Endothelial cell of umbilical vein (primary cell): ENCODE results near the gene SLFN12L. TPM values are rescaled to one million over a fixed set of nuclear protein-coding genes. Genes with fewer than 3 reads are reported as not detected.

Experiments
- BruUV-seq: library from RNA; stranded (reverse); fragments of 400-500 nt; replicated peaks from 2 replicates; lab custom pipeline; 2021; lab: Mats Ljungman, UMichigan
- CTCF ChIA-PET: fragments of 300-600, 350-600 bp; sonication (Branson Sonifier 250); formaldehyde crosslinking; loops from one replicate; lab custom pipeline; 2021; ENCODE audit warnings: antibody characterized with exemption, inconsistent platforms; lab: Charles Lee
- POLR2A ChIA-PET: fragments of 300-600, 350-600 bp; sonication (Branson Sonifier 250); formaldehyde crosslinking; loops from one replicate; lab custom pipeline; 2021; ENCODE audit warnings: antibody characterized with exemption, inconsistent platforms; lab: Charles Lee
- DNase-seq: peaks from one replicate; pipeline ENCODE4 v3.0.0-alpha.2; 2011; ENCODE audit warnings: low read depth, low spot score
- FAIRE-seq: peaks from 2 replicates; lab custom pipeline; 2011; peaks lifted over from hg19 to GRCh38; lab: Jason Lieb, UNC
- H2AFZ ChIP-seq: 2 replicates; pipeline ENCODE4 v1.6.0; 2012; ENCODE audit warnings: low read depth, low read length, control low read depth, inconsistent platforms
- H3K27ac ChIP-seq: 2 replicates; pipeline ENCODE4 v1.5.1; 2011; ENCODE audit warnings: low read depth, mild to moderate bottlenecking, control low read depth, low read length, moderate library complexity; ENCODE audit not compliant: insufficient read depth
- H3K27me3 ChIP-seq, 2 experiments: 2 replicates each; pipeline versions ENCODE4 v1.6.0 to v1.6.1; 2011; ENCODE audit warnings: low read length in 2 of 2, mixed read lengths in 1 of 2; ENCODE audit not compliant: control insufficient read depth in 2 of 2, insufficient read depth in 2 of 2
- H3K36me3 ChIP-seq, 2 experiments: 2 replicates in 1 of 2; 3 replicates in 1 of 2; pipeline ENCODE4 v1.5.1; 2011; ENCODE audit warnings: low read length in 2 of 2, mild to moderate bottlenecking in 1 of 2, moderate library complexity in 1 of 2; ENCODE audit not compliant: control insufficient read depth in 2 of 2, insufficient read depth in 2 of 2; ENCODE audit errors: extremely low read depth in 1 of 2
- H3K4me1 ChIP-seq: 3 replicates; pipeline ENCODE4 v1.5.1; 2011; ENCODE audit warnings: mild to moderate bottlenecking, low read length; ENCODE audit not compliant: control insufficient read depth, insufficient read depth; ENCODE audit errors: extremely low read depth
- H3K4me2 ChIP-seq: 2 replicates; pipeline ENCODE4 v1.6.1; 2011; ENCODE audit warnings: low read length, control low read depth, mixed read lengths; ENCODE audit not compliant: insufficient read depth
- H3K4me3 ChIP-seq, 3 experiments: fragments of 200-600 bp in 1 of 3; sonication (generic), shearing (Covaris generic) in 1 of 3; replicated peaks in 1 of 3; 2 replicates each; pipeline ENCODE4 v1.5.1; 2011 to 2016; ENCODE audit warnings: control low read depth in 3 of 3, low read length in 3 of 3, mild to moderate bottlenecking in 2 of 3, inconsistent platforms in 1 of 3, low read depth in 1 of 3, moderate library complexity in 1 of 3; ENCODE audit not compliant: insufficient read depth in 1 of 3
- H3K79me2 ChIP-seq: 2 replicates; pipeline ENCODE4 v1.6.0; 2012; ENCODE audit warnings: low read length, inconsistent platforms; ENCODE audit not compliant: control insufficient read depth, insufficient read depth
- H3K9ac ChIP-seq: replicated peaks from 2 replicates; pipeline ENCODE3; 2011; ENCODE audit warnings: low read length, control low read depth; ENCODE audit not compliant: insufficient read depth; ENCODE audit errors: extremely low read depth
- H3K9me1 ChIP-seq: replicated peaks from 3 replicates; pipeline ENCODE4 v1.6.0; 2011; ENCODE audit warnings: mild to moderate bottlenecking, low read length; ENCODE audit not compliant: control insufficient read depth, insufficient read depth; ENCODE audit errors: extremely low read depth
- H3K9me3 ChIP-seq: replicated peaks from 2 replicates; pipeline ENCODE4 v1.5.1; 2012; ENCODE audit warnings: low read length, inconsistent platforms; ENCODE audit not compliant: control insufficient read depth, insufficient read depth
- H4K20me1 ChIP-seq: replicated peaks from 2 replicates; pipeline ENCODE3; 2011; ENCODE audit warnings: mild to moderate bottlenecking, low read length; ENCODE audit not compliant: control insufficient read depth, insufficient read depth; ENCODE audit errors: extremely low read depth
- EZH2 ChIP-seq: IDR thresholded peaks from 2 replicates; pipeline ENCODE4 v1.6.1; 2012; ENCODE audit warnings: borderline replicate concordance, low read depth, mild to moderate bottlenecking, moderate library complexity, low read length, inconsistent platforms; ENCODE audit not compliant: severe bottlenecking
- FOS ChIP-seq: IDR thresholded peaks from 2 replicates; pipeline ENCODE4 v1.6.1; 2011; ENCODE audit warnings: mild to moderate bottlenecking, low read length, moderate library complexity, borderline replicate concordance; ENCODE audit not compliant: insufficient read depth
- GATA2 ChIP-seq: IDR thresholded peaks from 2 replicates; pipeline ENCODE4 v1.7.0; 2011; ENCODE audit warnings: low read depth, mild to moderate bottlenecking, moderate library complexity, mixed read lengths, low read length; ENCODE audit not compliant: insufficient read length, insufficient read depth
- JUN ChIP-seq: IDR thresholded peaks from 2 replicates; pipeline ENCODE4 v1.6.1; 2011; ENCODE audit warnings: borderline replicate concordance, low read depth; ENCODE audit not compliant: insufficient read length, insufficient read depth
- MYC ChIP-seq: IDR thresholded peaks from one replicate; pipeline ENCODE4 v1.6.1; 2011; ENCODE audit warnings: mild to moderate bottlenecking, low read depth, low read length
- POLR2A ChIP-seq: IDR thresholded peaks from 2 replicates; pipeline ENCODE4 v1.6.1; 2012; ENCODE audit warnings: low read depth, mild to moderate bottlenecking, control low read depth, low read length
- POLR2AphosphoS5 ChIP-seq: IDR thresholded peaks from 2 replicates; pipeline ENCODE4 v1.6.1; 2012; ENCODE audit warnings: low read depth, mild to moderate bottlenecking, control low read depth, low read length, moderate library complexity; ENCODE audit not compliant: insufficient read depth
- dilution Hi-C: fragments of 300-500 bp; cut with MboI; formaldehyde crosslinking; loops from one replicate; pipeline ENCODE4 v1.15.0; 2019; ENCODE audit warnings: low sequenced_read_pairs; ENCODE audit not compliant: extremely low pct_ligation_motif_present
- intact Hi-C: fragments of 100-400 bp; cut with micrococcal nuclease; formaldehyde crosslinking; loops from one replicate; pipeline ENCODE4 v1.10.0; 2022
- polyA plus RNA-seq, 4 experiments: library from polyadenylated mRNA; depleted of rRNA in 3 of 4; stranded (reverse) in 3 of 4; unstranded in 1 of 4; fragments of >200 nt; gene quantifications; 2 replicates each; pipeline versions ENCODE4 v1.2.1 to v1.2.3, GENCODE V29; 2011 to 2012; ENCODE audit warnings: missing spikeins in 1 of 4
- total RNA-seq: library from RNA; stranded (reverse); gene quantifications from 2 replicates; pipeline ENCODE4 v1.2.3, GENCODE V29; 2021
- TF ChIP-seq, protein P1 (sequence below), 2 donors: IDR thresholded peaks; 1 replicate in 1 of 2; 2 replicates in 1 of 2; pipeline ENCODE4 v1.5.1; 2011; ENCODE audit warnings: low read length in 2 of 2, mild to moderate bottlenecking in 2 of 2, moderate library complexity in 2 of 2, control low read depth in 1 of 2, inconsistent platforms in 1 of 2, low read depth in 1 of 2; ENCODE audit not compliant: insufficient read depth in 1 of 2; ENCODE audit errors: extremely low read depth in 1 of 2
- TF ChIP-seq, protein P2 (sequence below): IDR thresholded peaks from 2 replicates; pipeline ENCODE4 v1.6.1; 2011; ENCODE audit not compliant: insufficient read depth, insufficient read length

The SLFN12L gene
- total and polyA plus RNA-seq, 2 donors (not counting 3 experiments of a cell fraction or from before 2014, with no cell fraction given): not detected

GRCh38 chr17:35491417-35491816 is 46.1 kb downstream of the SLFN12L start:
- peaks cover 88 to 100% of the 10 kb centered on the region in 2 experiments for H3K27me3 ChIP-seq
- FAIRE-seq: no peak
- CTCF ChIA-PET: no interaction called here
- TF ChIP-seq JUN: no peak
- TF ChIP-seq, protein P1, sequence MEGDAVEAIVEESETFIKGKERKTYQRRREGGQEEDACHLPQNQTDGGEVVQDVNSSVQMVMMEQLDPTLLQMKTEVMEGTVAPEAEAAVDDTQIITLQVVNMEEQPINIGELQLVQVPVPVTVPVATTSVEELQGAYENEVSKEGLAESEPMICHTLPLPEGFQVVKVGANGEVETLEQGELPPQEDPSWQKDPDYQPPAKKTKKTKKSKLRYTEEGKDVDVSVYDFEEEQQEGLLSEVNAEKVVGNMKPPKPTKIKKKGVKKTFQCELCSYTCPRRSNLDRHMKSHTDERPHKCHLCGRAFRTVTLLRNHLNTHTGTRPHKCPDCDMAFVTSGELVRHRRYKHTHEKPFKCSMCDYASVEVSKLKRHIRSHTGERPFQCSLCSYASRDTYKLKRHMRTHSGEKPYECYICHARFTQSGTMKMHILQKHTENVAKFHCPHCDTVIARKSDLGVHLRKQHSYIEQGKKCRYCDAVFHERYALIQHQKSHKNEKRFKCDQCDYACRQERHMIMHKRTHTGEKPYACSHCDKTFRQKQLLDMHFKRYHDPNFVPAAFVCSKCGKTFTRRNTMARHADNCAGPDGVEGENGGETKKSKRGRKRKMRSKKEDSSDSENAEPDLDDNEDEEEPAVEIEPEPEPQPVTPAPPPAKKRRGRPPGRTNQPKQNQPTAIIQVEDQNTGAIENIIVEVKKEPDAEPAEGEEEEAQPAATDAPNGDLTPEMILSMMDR (IDR thresholded peaks at IDR 0.05; ENCODE audit: extremely low read depth in 1 of 2, insufficient read depth in 1 of 2, low read depth in 1 of 2, low read length in 2 of 2): no peak
- no peak for TF ChIP-seq MYC
- no peak for TF ChIP-seq EZH2
- H4K20me1 ChIP-seq: no peaks in the 10 kb centered on the region
- DNase-seq: no peak
- no peak overlapping the region for H3K4me2 ChIP-seq
- H3K9me3 ChIP-seq: no peaks in the 10 kb centered on the region
- peaks cover 5% of the 10 kb centered on the region for H3K4me1 ChIP-seq
- intact Hi-C loops (no loop called here), dilution Hi-C loops (no loop called here)
- H3K27ac ChIP-seq: no peak overlapping the region
- H3K36me3 ChIP-seq: no peaks in the 10 kb centered on the region
- no peaks in the 10 kb centered on the region for H3K79me2 ChIP-seq
- POLR2A ChIA-PET: no interaction called here
- H3K4me3 ChIP-seq: no peak overlapping the region
- BruUV-seq: no TSS peak
- no peak overlapping the region for H2AFZ ChIP-seq
- H3K9me1 ChIP-seq: no peaks in the 10 kb centered on the region
- no peak overlapping the region for H3K9ac ChIP-seq

GRCh38 chr17:35489944-35490343 is 47.5 kb downstream of the SLFN12L start:
- no peak for TF ChIP-seq FOS
- no peak for TF ChIP-seq EZH2
- TF ChIP-seq, protein P1 (IDR thresholded peaks at IDR 0.05; ENCODE audit: extremely low read depth in 1 of 2, insufficient read depth in 1 of 2, low read depth in 1 of 2, low read length in 2 of 2): no peak
- no peak for TF ChIP-seq POLR2AphosphoS5
- TF ChIP-seq JUN: no peak
- TF ChIP-seq GATA2: no peak
- TF ChIP-seq POLR2A: no peak
- TF ChIP-seq, protein P2, sequence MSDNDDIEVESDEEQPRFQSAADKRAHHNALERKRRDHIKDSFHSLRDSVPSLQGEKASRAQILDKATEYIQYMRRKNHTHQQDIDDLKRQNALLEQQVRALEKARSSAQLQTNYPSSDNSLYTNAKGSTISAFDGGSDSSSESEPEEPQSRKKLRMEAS: no peak
- no peaks in the 10 kb centered on the region for H3K36me3 ChIP-seq
- dilution Hi-C loops: no loop called here
- H3K27me3 ChIP-seq: peaks cover 84 to 100% of the 10 kb centered on the region in 2 experiments
- FAIRE-seq (no peak), DNase-seq (no peak)
- intact Hi-C loops: no loop called here
- H3K79me2 ChIP-seq: no peaks in the 10 kb centered on the region
- peaks cover 5% of the 10 kb centered on the region for H3K4me1 ChIP-seq
- no peak overlapping the region for H3K4me2 ChIP-seq
- no peak overlapping the region for H2AFZ ChIP-seq
- no peaks in the 10 kb centered on the region for H3K9me3 ChIP-seq
- H3K27ac ChIP-seq: no peak overlapping the region
- no peaks in the 10 kb centered on the region for H4K20me1 ChIP-seq
- ChIA-PET POLR2A (no interaction called here), CTCF (interaction anchor here (1.1 kb wide), 1 partner anchor 9 kb away, joined by 3 read pairs; no protein-coding TSS in a partner anchor)
- BruUV-seq: no TSS peak
- H3K9ac ChIP-seq: no peak overlapping the region
- no peaks in the 10 kb centered on the region for H3K9me1 ChIP-seq
- no peak overlapping the region for H3K4me3 ChIP-seq
